GM21390 (cell line): ENCODE data around the gene ASTN1.

Experiments used
- ATAC-seq: cut with Tn5 transposase; IDR thresholded peaks from one replicate; pipeline ENCODE4 v1.9.1; 2021; ENCODE audit not compliant: unreplicated experiment

ASTN1 gene

GRCh38 chr1:177164380-177165068 is at the start of gene ASTN1:
ASTN1 (minus strand) TSS chr1:177164712; CDS start chr1:177164676, 36 bp downstream.
- no peak for ATAC-seq

GRCh38 chr1:177211231-177211630 is 46.7 kb upstream of the ASTN1 start:
- no peak for ATAC-seq

- no peak for ATAC-seq
Measured at GRCh38 chr1:177210071-177210470, 45.6 kb upstream of the ASTN1 start.

GRCh38 chr1:177209357-177209756 is 44.8 kb upstream of the ASTN1 start:
- no peak for ATAC-seq

- no peak for ATAC-seq
Measured at GRCh38 chr1:177208920-177209319, 44.4 kb upstream of the ASTN1 start.

GRCh38 chr1:177206831-177207355 is 42.4 kb upstream of the ASTN1 start:
- no peak for ATAC-seq

GRCh38 chr1:177200290-177200689 is 35.8 kb upstream of the ASTN1 start:
- ATAC-seq: no peak

- ATAC-seq: no peak
Measured at GRCh38 chr1:177198243-177198642, 33.7 kb upstream of the ASTN1 start.

GRCh38 chr1:177190308-177190970 is 25.9 kb upstream of the ASTN1 start:
- no peak for ATAC-seq

GRCh38 chr1:177186639-177187038 is 22.1 kb upstream of the ASTN1 start:
- ATAC-seq: no peak

- ATAC-seq: no peak
Measured at GRCh38 chr1:177185209-177185608, 20.7 kb upstream of the ASTN1 start.

GRCh38 chr1:177183836-177184235 is 19.3 kb upstream of the ASTN1 start:
- ATAC-seq: no peak

- ATAC-seq: peak; percentile 93
Measured at GRCh38 chr1:177181631-177182291, 17.2 kb upstream of the ASTN1 start.

GRCh38 chr1:177181280-177181630 is 16.7 kb upstream of the ASTN1 start:
- no peak for ATAC-seq

GRCh38 chr1:177174921-177175634 is 10.6 kb upstream of the ASTN1 start:
- no peak for ATAC-seq

- ATAC-seq: no peak
Measured at GRCh38 chr1:177173976-177174375, 9.5 kb upstream of the ASTN1 start.

- ATAC-seq: no peak
Measured at GRCh38 chr1:177172866-177173265, 8.4 kb upstream of the ASTN1 start.

- no peak for ATAC-seq
Measured at GRCh38 chr1:177172272-177172671, 7.8 kb upstream of the ASTN1 start.

GRCh38 chr1:177171536-177172123 is 7.1 kb upstream of the ASTN1 start:
- ATAC-seq: no peak

- ATAC-seq: peak; percentile 65
Measured at GRCh38 chr1:177170756-177171535, 6.4 kb upstream of the ASTN1 start, which contains the start of gene BRINP2. BRINP2 (plus strand) TSS chr1:177170958; CDS start chr1:177229877, 58,919 bp downstream.
